SIG-M5 treated with dmso at 0.1 percent for 504 hours (cell line): ENCODE results near the gene TDG.
"Not testable (repeated sequence)": the region's sequence is repeated elsewhere in the genome, so short reads cannot be mapped to it uniquely, and the experiment has no call there.

Experiments used
- DNase-seq: peaks from one replicate; lab custom pipeline; 2025; ENCODE audit not compliant: unreplicated experiment; lab: John Stamatoyannopoulos, UW

Gene TDG

GRCh38 chr12:104012331-104012730, 46.7 kb downstream of the TDG start:
- no peak for DNase-seq

- DNase-seq: not testable (repeated sequence)
Measured at GRCh38 chr12:104021862-104022261, 56.2 kb downstream of the TDG start.

GRCh38 chr12:104022786-104023185, 57.1 kb downstream of the TDG start:
- no peak for DNase-seq

GRCh38 chr12:104023710-104024109, 58.0 kb downstream of the TDG start:
- no peak for DNase-seq

DNA sequence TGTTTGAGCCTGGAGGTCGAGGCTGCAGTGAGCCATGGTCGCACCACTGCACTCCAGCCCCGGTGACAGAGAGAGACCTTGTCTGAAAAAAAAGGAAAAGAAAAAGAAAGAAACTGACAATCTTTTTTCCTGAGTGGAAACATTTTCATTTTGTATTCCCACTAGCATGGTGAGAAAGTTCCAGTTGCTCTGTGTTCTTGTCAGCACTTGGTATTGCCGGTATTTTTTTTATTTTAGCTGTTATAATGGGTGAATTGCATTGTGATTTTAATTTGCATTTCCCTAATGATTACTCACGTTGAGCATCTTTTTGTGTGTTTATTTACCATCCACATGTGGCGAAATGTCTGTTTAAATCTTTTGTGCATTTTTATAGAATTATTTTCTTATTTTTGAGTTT, 58.7 kb downstream of the TDG start:
- DNase-seq: no peak

DNA sequence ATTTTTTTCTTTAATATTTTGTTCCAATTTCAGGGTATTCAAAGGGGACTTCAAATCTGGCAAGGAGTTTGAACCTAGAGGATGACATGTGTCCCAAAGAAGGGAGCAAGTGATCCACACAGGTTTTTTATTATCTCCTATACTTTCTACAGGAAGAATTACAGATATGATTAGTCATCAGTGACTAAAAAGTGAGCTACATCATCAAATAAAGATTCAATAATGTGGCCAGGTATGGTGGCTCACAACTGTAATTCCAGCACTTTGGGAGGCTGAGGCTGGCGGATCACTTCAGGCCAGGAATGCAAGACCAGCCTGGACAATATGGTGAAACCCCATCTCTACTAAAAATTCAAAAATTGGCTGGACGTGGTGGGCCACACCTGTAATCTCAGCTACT, 60.1 kb downstream of the TDG start:
- no peak for DNase-seq

- no peak for DNase-seq
Measured at GRCh38 chr12:104026841-104027599, 61.3 kb downstream of the TDG start.

DNA sequence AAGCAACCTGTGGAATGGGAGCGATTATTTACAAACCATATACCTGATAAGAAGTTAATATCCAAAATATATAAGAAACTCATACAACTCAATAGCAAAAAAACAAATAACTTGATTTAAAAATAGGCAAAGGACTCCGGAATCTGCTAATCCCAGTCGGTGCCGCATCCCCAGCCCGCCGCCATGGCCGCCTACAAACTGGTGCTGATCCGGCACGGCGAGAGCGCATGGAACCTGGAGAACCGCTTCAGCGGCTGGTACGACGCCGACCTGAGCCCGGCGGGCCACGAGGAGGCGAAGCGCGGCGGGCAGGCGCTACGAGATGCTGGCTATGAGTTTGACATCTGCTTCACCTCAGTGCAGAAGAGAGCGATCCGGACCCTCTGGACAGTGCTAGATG, 64.9 kb downstream of the TDG start:
- DNase-seq: not testable (repeated sequence)

DNA sequence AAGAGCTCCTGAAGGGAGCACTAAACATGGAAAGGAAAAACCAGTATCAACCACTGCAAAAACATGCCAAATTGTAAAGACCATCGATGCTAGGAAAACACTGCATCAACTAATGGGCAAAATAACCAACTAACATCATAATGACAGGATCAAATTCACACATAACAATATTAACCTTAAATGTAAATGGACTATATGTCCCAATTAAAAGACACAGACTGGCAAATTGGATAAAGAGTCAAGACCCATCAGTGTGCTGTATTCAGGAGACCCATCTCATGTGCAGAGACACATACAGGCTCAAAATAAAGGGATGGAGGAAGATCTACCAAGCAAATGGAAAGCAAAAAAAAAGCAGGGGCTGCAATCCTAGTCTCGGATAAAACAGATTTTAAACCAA, 70.5 kb downstream of the TDG start:
- DNase-seq: not testable (repeated sequence)
